GM12878 (cell line): ENCODE results near the gene ALDH1A3. TPM values are rescaled to one million over a fixed set of nuclear protein-coding genes. Genes with fewer than 3 reads are reported as not detected.

ENCODE experiments used
- ATAC-seq: fragments of 200-7000 bp; cut with Tn5 transposase; 3 replicates; pipeline ENCODE4 v1.9.1; 2020; ENCODE audit warnings: mild to moderate bottlenecking, moderate library complexity
- BruUV-seq: library from RNA; stranded (reverse); fragments of 400-500 nt; replicated peaks from 2 replicates; lab custom pipeline; 2021; lab: Mats Ljungman, UMichigan
- CTCF ChIA-PET: fragments of 300-600 bp; sonication (Branson Sonifier 250); formaldehyde crosslinking; extraction: SDS; loops from one replicate; lab custom pipeline; 2021; ENCODE audit warnings: inconsistent platforms; lab: Yijun Ruan, JAX
- POLR2A ChIA-PET: fragments of 350-600 bp; formaldehyde crosslinking; extraction: SDS; loops from one replicate; lab custom pipeline; 2021; ENCODE audit warnings: inconsistent platforms; lab: Charles Lee
- RAD21 ChIA-PET: fragments of 300-600 bp; sonication (Branson Sonifier 250); formaldehyde crosslinking; loops from one replicate; lab custom pipeline; 2023; ENCODE audit warnings: antibody characterized with exemption; ENCODE audit not compliant: unreplicated experiment; lab: Charles Lee
- SMC1A ChIA-PET: fragments of 300-600 bp; sonication (Branson Sonifier 250); formaldehyde crosslinking; loops from one replicate; lab custom pipeline; 2023; ENCODE audit not compliant: unreplicated experiment, uncharacterized antibody; lab: Charles Lee
- DNase-seq: peaks from one replicate; pipeline ENCODE4 v3.0.0-alpha.2; 2011; ENCODE audit warnings: low read depth, low spot score
- FAIRE-seq: peaks from 3 replicates; lab custom pipeline; 2011; peaks lifted over from hg19 to GRCh38; lab: Jason Lieb, UNC
- H2AFZ ChIP-seq: 2 replicates; pipeline ENCODE4 v1.6.0; 2011; ENCODE audit warnings: low read depth, low read length, control low read depth; ENCODE audit not compliant: control insufficient read depth
- H3K27ac ChIP-seq: 2 replicates; pipeline ENCODE4 v1.5.1; 2011; ENCODE audit warnings: control low read depth; ENCODE audit not compliant: control insufficient read depth, insufficient read depth
- H3K27me3 ChIP-seq, 2 experiments: replicated peaks in 1 of 2; 2 replicates each; pipeline versions ENCODE4 v1.6.0 to v1.6.1; 2011; ENCODE audit warnings: low read length in 1 of 2; ENCODE audit not compliant: control insufficient read depth in 2 of 2, insufficient read depth in 2 of 2
- H3K36me3 ChIP-seq, 2 experiments: 2 replicates each; pipeline ENCODE4 v1.5.1; 2011; ENCODE audit warnings: low read length in 1 of 2; ENCODE audit not compliant: control insufficient read depth in 2 of 2, insufficient read depth in 2 of 2
- H3K4me1 ChIP-seq: 2 replicates; pipeline ENCODE4 v1.6.1; 2011; ENCODE audit warnings: mild to moderate bottlenecking, low read length, moderate library complexity, mixed read lengths; ENCODE audit not compliant: control insufficient read depth, insufficient read depth
- H3K4me2 ChIP-seq: 2 replicates; pipeline ENCODE4 v1.6.0; 2011; ENCODE audit warnings: control low read depth; ENCODE audit not compliant: control insufficient read depth, insufficient read depth
- H3K4me3 ChIP-seq: fragments of 200-600 bp; sonication (generic); 2 replicates; pipeline ENCODE4 v1.5.1; 2016
- H3K79me2 ChIP-seq: 2 replicates; pipeline ENCODE4 v1.6.0; 2011; ENCODE audit warnings: low read length; ENCODE audit not compliant: control insufficient read depth, insufficient read depth
- H3K9ac ChIP-seq: 2 replicates; pipeline ENCODE4 v1.8.0; 2011; ENCODE audit warnings: low read length, control low read depth, mixed read lengths; ENCODE audit not compliant: control insufficient read depth, insufficient read depth
- H3K9me3 ChIP-seq: replicated peaks from 3 replicates; pipeline ENCODE4 v1.5.1; 2011; ENCODE audit warnings: mild to moderate bottlenecking, low read length; ENCODE audit not compliant: control insufficient read depth, insufficient read depth
- H4K20me1 ChIP-seq: 2 replicates; pipeline ENCODE4 v1.6.0; 2011; ENCODE audit not compliant: control insufficient read depth, insufficient read depth
- CREM ChIP-seq: IDR thresholded peaks from 2 replicates; pipeline ENCODE4 v1.6.1; 2014; ENCODE audit warnings: antibody characterized with exemption, low read depth
- CTCF ChIP-seq, 3 experiments: IDR thresholded peaks in 2 of 3; conservative IDR thresholded peaks in 1 of 3; 2 replicates each; pipeline ENCODE4 v1.5.1; 2011; ENCODE audit warnings: low read depth in 3 of 3, low read length in 3 of 3, mild to moderate bottlenecking in 3 of 3, control low read depth in 2 of 3, moderate library complexity in 2 of 3, inconsistent platforms in 1 of 3, mixed read lengths in 1 of 3; ENCODE audit not compliant: control insufficient read depth in 2 of 3, insufficient read depth in 1 of 3; ENCODE audit errors: extremely low read depth in 1 of 3
- LARP7 ChIP-seq: fragments of 450-650 bp; IDR thresholded peaks from 2 replicates; pipeline ENCODE4 v1.6.1; 2017; ENCODE audit warnings: mild to moderate bottlenecking
- NRF1 ChIP-seq: conservative IDR thresholded peaks from 2 replicates; pipeline ENCODE4 v1.6.1; 2011; ENCODE audit warnings: mild to moderate bottlenecking, low read depth, low read length, improper control_type of control experiment
- RFX5 ChIP-seq: IDR thresholded peaks from 2 replicates; pipeline ENCODE4 v1.6.1; 2011; ENCODE audit warnings: low read depth, low read length, improper control_type of control experiment
- SMC3 ChIP-seq: IDR thresholded peaks from 2 replicates; pipeline ENCODE4 v1.6.1; 2011; ENCODE audit warnings: low read length, improper control_type of control experiment, borderline replicate concordance
- ZNF384 ChIP-seq: IDR thresholded peaks from 2 replicates; pipeline ENCODE4 v1.6.1; 2012; ENCODE audit warnings: low read depth, mild to moderate bottlenecking, low read length, improper control_type of control experiment, borderline replicate concordance
- WGBS: methylation state at CpG from one replicate; pipeline ENCODE4 v1.1.6; 2016; ENCODE audit warnings: low lambda C conversion rate; ENCODE audit not compliant: insufficient replicate concordance, insufficient coverage; ENCODE audit errors: missing lambda C conversion rate; 5-methylcytosine and 5-hydroxymethylcytosine counted together
- in situ Hi-C: fragments of 300-500 bp; cut with MboI; formaldehyde crosslinking; loops from 9 replicates; pipeline ENCODE4 v1.14.3; 2018; ENCODE audit warnings: mixed read lengths
- intact Hi-C: fragments of 100-400 bp; cut with micrococcal nuclease; formaldehyde crosslinking; loops from one replicate; pipeline ENCODE4 v1.14.2; 2022; ENCODE audit not compliant: unreplicated experiment
- polyA plus RNA-seq, 11 experiments: library from polyadenylated mRNA; depleted of rRNA in 4 of 11; unstranded in 6 of 11; stranded (reverse) in 5 of 11; fragments of >200 nt; fragmentation: Nextera tagmentation in 4 of 11; fragmentation: Illumina TruSeq in 1 of 11; extraction: Ambion mirVana in 4 of 11; extraction: Trizol in 1 of 11; gene quantifications; 1 replicate in 1 of 11; 2 replicates in 10 of 11; pipeline versions ENCODE4 v1.2.1 to v1.2.3, GENCODE V29; 2011 to 2016; ENCODE audit warnings: inconsistent platforms in 2 of 11, missing spikeins in 2 of 11, low read depth in 1 of 11
- total RNA-seq, 4 experiments: library from RNA; depleted of rRNA in 3 of 4; stranded (reverse); fragments of >200 nt in 3 of 4; fragmentation: Illumina TruSeq in 1 of 4; extraction: Trizol in 1 of 4; gene quantifications; 2 replicates each; pipeline versions ENCODE4 v1.2.1 to v1.2.3, GENCODE V29; 2013 to 2021
- TF ChIP-seq, protein P1 (sequence below): fragments of 450-650 bp; IDR thresholded peaks from 2 replicates; pipeline ENCODE4 v1.6.1; 2016; ENCODE audit warnings: mild to moderate bottlenecking, moderate library complexity, borderline replicate concordance

ALDH1A3 gene
- total and polyA plus RNA-seq, 10 of the 15 experiments (the other 5 are each of a cell fraction or from before 2014, with no cell fraction given) = 0.06 to 0.69 (median 0.18) TPM

DNA sequence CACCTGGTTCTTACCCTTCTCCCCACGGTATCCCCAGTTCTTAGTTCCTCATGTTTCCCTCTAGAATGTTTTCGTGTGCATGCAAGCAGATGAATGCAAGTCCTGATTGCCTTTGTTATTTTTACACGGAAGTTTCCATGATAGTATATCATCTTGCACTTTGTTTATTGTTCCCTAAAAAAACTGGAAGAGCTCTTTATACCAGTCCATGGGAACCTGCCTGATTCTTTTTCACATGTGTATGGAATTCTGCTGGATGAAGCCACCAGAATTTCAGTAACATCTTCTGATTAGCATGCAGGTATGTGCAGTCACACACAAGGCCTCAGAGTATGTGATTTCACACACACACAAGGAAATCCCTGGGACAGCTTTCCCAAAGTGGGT, 23.5 kb downstream of the ALDH1A3 start:
- ChIA-PET POLR2A (no interaction called here), SMC1A (interaction anchor here (1.3 kb wide), 1 partner anchor 14 kb away, joined by 4 read pairs; no protein-coding TSS in a partner anchor), CTCF (interaction anchor here (1.0 to 1.4 kb wide), 2 partner anchors 14 to 105 kb away, joined by 3 read pairs; no protein-coding TSS in a partner anchor), RAD21 (no interaction called here)
- Histone ChIP-seq H2AFZ (no peak overlapping the region), H3K27me3 (peaks cover 1 to 5% of the 10 kb centered on the region in 2 experiments; a peak in 1 of 4 replicates), H3K9ac (no peak overlapping the region), H3K4me1 (no peaks in the 10 kb centered on the region), H3K4me2 (no peak overlapping the region), H4K20me1 (no peaks in the 10 kb centered on the region), H3K79me2 (no peaks in the 10 kb centered on the region), H3K9me3 (no peaks in the 10 kb centered on the region), H3K27ac (no peak overlapping the region), H3K4me3 (no peak overlapping the region), H3K36me3 (no peaks in the 10 kb centered on the region)
- FAIRE-seq (no peak), DNase-seq (no peak), ATAC-seq (no peak)
- in situ Hi-C loops (no loop called here), intact Hi-C loops (no loop called here)
- TF ChIP-seq CREM (no peak), CTCF (IDR thresholded peaks at IDR 0.05 in 2 of 3, conservative IDR thresholded peaks at IDR 0.05 in 1 of 3; ENCODE audit: control insufficient read depth in 2 of 3, extremely low read depth in 1 of 3, insufficient read depth in 1 of 3, low read depth in 3 of 3, low read length in 3 of 3) (no peak), NRF1 (no peak), LARP7 (no peak), RFX5 (no peak), SMC3 (no peak), ZNF384 (no peak)
- TF ChIP-seq, protein P1, sequence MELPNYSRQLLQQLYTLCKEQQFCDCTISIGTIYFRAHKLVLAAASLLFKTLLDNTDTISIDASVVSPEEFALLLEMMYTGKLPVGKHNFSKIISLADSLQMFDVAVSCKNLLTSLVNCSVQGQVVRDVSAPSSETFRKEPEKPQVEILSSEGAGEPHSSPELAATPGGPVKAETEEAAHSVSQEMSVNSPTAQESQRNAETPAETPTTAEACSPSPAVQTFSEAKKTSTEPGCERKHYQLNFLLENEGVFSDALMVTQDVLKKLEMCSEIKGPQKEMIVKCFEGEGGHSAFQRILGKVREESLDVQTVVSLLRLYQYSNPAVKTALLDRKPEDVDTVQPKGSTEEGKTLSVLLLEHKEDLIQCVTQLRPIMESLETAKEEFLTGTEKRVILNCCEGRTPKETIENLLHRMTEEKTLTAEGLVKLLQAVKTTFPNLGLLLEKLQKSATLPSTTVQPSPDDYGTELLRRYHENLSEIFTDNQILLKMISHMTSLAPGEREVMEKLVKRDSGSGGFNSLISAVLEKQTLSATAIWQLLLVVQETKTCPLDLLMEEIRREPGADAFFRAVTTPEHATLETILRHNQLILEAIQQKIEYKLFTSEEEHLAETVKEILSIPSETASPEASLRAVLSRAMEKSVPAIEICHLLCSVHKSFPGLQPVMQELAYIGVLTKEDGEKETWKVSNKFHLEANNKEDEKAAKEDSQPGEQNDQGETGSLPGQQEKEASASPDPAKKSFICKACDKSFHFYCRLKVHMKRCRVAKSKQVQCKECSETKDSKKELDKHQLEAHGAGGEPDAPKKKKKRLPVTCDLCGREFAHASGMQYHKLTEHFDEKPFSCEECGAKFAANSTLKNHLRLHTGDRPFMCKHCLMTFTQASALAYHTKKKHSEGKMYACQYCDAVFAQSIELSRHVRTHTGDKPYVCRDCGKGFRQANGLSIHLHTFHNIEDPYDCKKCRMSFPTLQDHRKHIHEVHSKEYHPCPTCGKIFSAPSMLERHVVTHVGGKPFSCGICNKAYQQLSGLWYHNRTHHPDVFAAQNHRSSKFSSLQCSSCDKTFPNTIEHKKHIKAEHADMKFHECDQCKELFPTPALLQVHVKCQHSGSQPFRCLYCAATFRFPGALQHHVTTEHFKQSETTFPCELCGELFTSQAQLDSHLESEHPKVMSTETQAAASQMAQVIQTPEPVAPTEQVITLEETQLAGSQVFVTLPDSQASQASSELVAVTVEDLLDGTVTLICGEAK = no peak
- BruUV-seq = no TSS peak
- WGBS = 21% methylated on average over 3 of the region's 3 CpGs
